H1 (cell line): ENCODE measurements around the gene ATP9B. TPM values are rescaled to one million over a fixed set of nuclear protein-coding genes. Genes with fewer than 3 reads are reported as not detected.

Experiments used
- CTCF ChIA-PET: fragments of 300-600 bp; sonication (Branson Sonifier 250); formaldehyde crosslinking; loops from one replicate; lab custom pipeline; 2021; ENCODE audit not compliant: partially characterized antibody; lab: Charles Lee
- POLR2A ChIA-PET: fragments of 300-600 bp; sonication (Branson Sonifier 250); formaldehyde crosslinking; loops from one replicate; lab custom pipeline; 2021; ENCODE audit warnings: inconsistent platforms; ENCODE audit not compliant: partially characterized antibody; lab: Charles Lee
- DNase-seq, 2 experiments: peaks; one replicate each; pipeline versions ENCODE4 v3.0.0 to v3.0.0-alpha.2; 2010 to 2022; ENCODE audit warnings: low spot score in 2 of 2, low read depth in 1 of 2, mixed read lengths in 1 of 2
- FAIRE-seq: peaks from 2 replicates; lab custom pipeline; 2011; peaks lifted over from hg19 to GRCh38; lab: Jason Lieb, UNC
- H2AFZ ChIP-seq: 2 replicates; pipeline ENCODE4 v1.8.1; 2012; ENCODE audit warnings: low read length, inconsistent platforms
- H2AK5ac ChIP-seq: 2 replicates; pipeline ENCODE4 v1.6.1; 2013; ENCODE audit warnings: low read depth, low read length
- H2BK120ac ChIP-seq: replicated peaks from 2 replicates; pipeline ENCODE3; 2013; ENCODE audit warnings: low read depth, low read length, inconsistent platforms
- H2BK12ac ChIP-seq: 2 replicates; pipeline ENCODE4 v1.6.1; 2013; ENCODE audit warnings: low read depth, low read length
- H2BK15ac ChIP-seq: 2 replicates; pipeline ENCODE4 v1.6.1; 2013; ENCODE audit warnings: low read length
- H2BK20ac ChIP-seq: 2 replicates; pipeline ENCODE4 v1.6.1; 2013; ENCODE audit warnings: low read length
- H2BK5ac ChIP-seq: 2 replicates; pipeline ENCODE4 v1.6.1; 2013; ENCODE audit warnings: low read depth, low read length
- H3K14ac ChIP-seq: 2 replicates; pipeline ENCODE4 v1.6.1; 2013; ENCODE audit warnings: inconsistent platforms; ENCODE audit not compliant: insufficient read length
- H3K18ac ChIP-seq: 2 replicates; pipeline ENCODE4 v1.6.1; 2013; ENCODE audit warnings: low read length; ENCODE audit errors: extremely low read depth
- H3K23ac ChIP-seq: 2 replicates; pipeline ENCODE4 v1.6.1; 2013; ENCODE audit warnings: inconsistent platforms; ENCODE audit not compliant: insufficient read length
- H3K23me2 ChIP-seq: 2 replicates; pipeline ENCODE4 v1.6.1; 2013; ENCODE audit warnings: low read depth, low read length
- H3K27ac ChIP-seq: 2 replicates; pipeline ENCODE4 v1.6.1; 2011; ENCODE audit warnings: low read depth, low read length, inconsistent platforms
- H3K27me3 ChIP-seq, 4 experiments: replicated peaks in 1 of 4; 1 replicate in 1 of 4; 2 replicates in 3 of 4; pipeline versions ENCODE4 v1.6.1 to v1.8.1; 2011 to 2013; ENCODE audit warnings: low read length in 3 of 4, mild to moderate bottlenecking in 3 of 4, inconsistent platforms in 2 of 4, mixed read lengths in 2 of 4, moderate library complexity in 1 of 4; ENCODE audit not compliant: control insufficient read depth in 3 of 4, insufficient read depth in 3 of 4; ENCODE audit errors: extremely low read depth in 1 of 4
- H3K36me3 ChIP-seq, 4 experiments: 2 replicates each; pipeline versions ENCODE4 v1.6.1 to v1.8.1; 2011 to 2013; ENCODE audit warnings: mild to moderate bottlenecking in 4 of 4, low read length in 3 of 4, moderate library complexity in 2 of 4, control low read depth in 1 of 4, inconsistent platforms in 1 of 4; ENCODE audit not compliant: insufficient read depth in 4 of 4, control insufficient read depth in 2 of 4
- H3K4ac ChIP-seq: replicated peaks from 2 replicates; pipeline ENCODE3; 2013; ENCODE audit warnings: low read length, low read depth, mixed read lengths, inconsistent platforms; ENCODE audit not compliant: insufficient read length
- H3K4me1 ChIP-seq, 4 experiments: replicated peaks in 1 of 4; 1 replicate in 1 of 4; 2 replicates in 3 of 4; pipeline versions ENCODE4 v1.6.1 to v1.8.1; 2011 to 2013; ENCODE audit warnings: low read length in 3 of 4, inconsistent platforms in 2 of 4, mixed read lengths in 1 of 4; ENCODE audit not compliant: insufficient read depth in 4 of 4, control insufficient read depth in 3 of 4
- H3K4me2 ChIP-seq, 2 experiments: 2 replicates each; pipeline versions ENCODE4 v1.6.1 to v1.8.1; 2011 to 2013; ENCODE audit warnings: low read depth in 2 of 2, low read length in 2 of 2, control low read depth in 1 of 2, inconsistent platforms in 1 of 2, mild to moderate bottlenecking in 1 of 2; ENCODE audit not compliant: insufficient read depth in 1 of 2
- H3K4me3 ChIP-seq, 4 experiments: fragments of 200-600, 300-600 bp in 1 of 4; sonication (generic), shearing (Covaris generic), sonication (Bioruptor Twin) in 1 of 4; 2 replicates each; pipeline versions ENCODE4 v1.5.1 to v1.8.1; 2011 to 2016; ENCODE audit warnings: low read length in 4 of 4, low read depth in 3 of 4, control low read depth in 2 of 4, inconsistent platforms in 2 of 4, mild to moderate bottlenecking in 2 of 4, mixed read lengths in 1 of 4, moderate library complexity in 1 of 4; ENCODE audit not compliant: insufficient read depth in 2 of 4; ENCODE audit errors: extremely low read depth in 1 of 4
- H3K56ac ChIP-seq: replicated peaks from 2 replicates; pipeline ENCODE3; 2013; ENCODE audit warnings: low read depth, mild to moderate bottlenecking, mixed read lengths, low read length, inconsistent platforms; ENCODE audit not compliant: insufficient read length
- H3K79me1 ChIP-seq: 2 replicates; pipeline ENCODE4 v1.6.1; 2013; ENCODE audit warnings: low read depth, low read length, control low read depth
- H3K79me2 ChIP-seq, 2 experiments: 2 replicates each; pipeline versions ENCODE4 v1.6.1 to v1.8.1; 2012 to 2013; ENCODE audit warnings: low read length in 2 of 2, mild to moderate bottlenecking in 2 of 2, inconsistent platforms in 1 of 2; ENCODE audit not compliant: insufficient read depth in 2 of 2, control insufficient read depth in 1 of 2
- H3K9ac ChIP-seq, 4 experiments: replicated peaks in 1 of 4; 1 replicate in 1 of 4; 2 replicates in 3 of 4; pipeline versions ENCODE4 v1.6.1 to v1.8.1; 2011 to 2013; ENCODE audit warnings: low read depth in 3 of 4, low read length in 3 of 4, control low read depth in 2 of 4, mild to moderate bottlenecking in 2 of 4, moderate library complexity in 2 of 4, inconsistent platforms in 1 of 4; ENCODE audit errors: extremely low read depth in 1 of 4
- H3K9me3 ChIP-seq, 2 experiments: 2 replicates each; pipeline versions ENCODE4 v1.6.1 to v1.8.1; 2012 to 2013; ENCODE audit warnings: mild to moderate bottlenecking in 2 of 2, moderate library complexity in 2 of 2, control low read depth in 1 of 2, inconsistent platforms in 1 of 2, low read depth in 1 of 2, low read length in 1 of 2, mixed read lengths in 1 of 2; ENCODE audit not compliant: insufficient read depth in 2 of 2
- H4K20me1 ChIP-seq, 2 experiments: replicated peaks in 1 of 2; 2 replicates each; pipeline versions ENCODE3 to v1.8.1; 2011 to 2013; ENCODE audit warnings: inconsistent platforms in 2 of 2, low read length in 2 of 2, mild to moderate bottlenecking in 1 of 2; ENCODE audit not compliant: insufficient read depth in 2 of 2, control insufficient read depth in 1 of 2
- H4K5ac ChIP-seq: 2 replicates; pipeline ENCODE4 v1.6.1; 2013; ENCODE audit warnings: low read length, low read depth, mixed read lengths, inconsistent platforms; ENCODE audit not compliant: insufficient read length
- H4K8ac ChIP-seq: 2 replicates; pipeline ENCODE4 v1.8.0; 2013; ENCODE audit warnings: mild to moderate bottlenecking, moderate library complexity, low read length, inconsistent platforms; ENCODE audit not compliant: insufficient read depth; ENCODE audit errors: extremely low read depth
- H4K91ac ChIP-seq: replicated peaks from 2 replicates; pipeline ENCODE3; 2013; ENCODE audit warnings: low read length, mixed read lengths, inconsistent platforms; ENCODE audit not compliant: insufficient read length
- ATF3 ChIP-seq: IDR thresholded peaks from 2 replicates; pipeline ENCODE4 v1.6.1; 2011; ENCODE audit warnings: low read depth, mild to moderate bottlenecking, low read length; ENCODE audit not compliant: insufficient read depth
- CHD1 ChIP-seq: IDR thresholded peaks from 2 replicates; pipeline ENCODE4 v1.6.1; 2012; ENCODE audit warnings: low read depth, low read length, improper control_type of control experiment
- CHD2 ChIP-seq: IDR thresholded peaks from 2 replicates; pipeline ENCODE4 v1.6.1; 2012; ENCODE audit warnings: low read length, improper control_type of control experiment
- EP300 ChIP-seq, 2 experiments: IDR thresholded peaks; 1 replicate in 1 of 2; 2 replicates in 1 of 2; pipeline ENCODE4 v1.6.1; 2011 to 2012; ENCODE audit warnings: low read depth in 2 of 2, low read length in 2 of 2, mild to moderate bottlenecking in 2 of 2, borderline replicate concordance in 1 of 2, inconsistent platforms in 1 of 2, moderate library complexity in 1 of 2
- EZH2 ChIP-seq: fragments of 200-600 bp; sonication (generic); IDR thresholded peaks from 2 replicates; pipeline ENCODE4 v1.7.1; 2012; ENCODE audit warnings: low read depth, mild to moderate bottlenecking, moderate library complexity, low read length, inconsistent platforms; ENCODE audit not compliant: severe bottlenecking
- GTF2F1 ChIP-seq: IDR thresholded peaks from 2 replicates; pipeline ENCODE4 v1.6.1; 2012; ENCODE audit warnings: low read depth, low read length, improper control_type of control experiment, borderline replicate concordance
- SIX5 ChIP-seq: IDR thresholded peaks from 2 replicates; pipeline ENCODE4 v1.6.1; 2011; ENCODE audit warnings: mild to moderate bottlenecking, low read depth, low read length
- SRF ChIP-seq: IDR thresholded peaks from 2 replicates; pipeline ENCODE4 v1.6.1; 2011; ENCODE audit warnings: mild to moderate bottlenecking, low read depth, low read length, moderate library complexity
- SUZ12 ChIP-seq: fragments of 200-600 bp; sonication (generic); IDR thresholded peaks from 2 replicates; pipeline ENCODE4 v1.6.1; 2012; ENCODE audit warnings: mild to moderate bottlenecking, inconsistent platforms, low read length, moderate library complexity, mixed read lengths
- TAF1 ChIP-seq: IDR thresholded peaks from 2 replicates; pipeline ENCODE4 v1.6.1; 2011; ENCODE audit warnings: mild to moderate bottlenecking, low read depth, low read length
- TCF12 ChIP-seq: IDR thresholded peaks from 2 replicates; pipeline ENCODE4 v1.6.1; 2011; ENCODE audit warnings: low read depth, mild to moderate bottlenecking, low read length
- USF2 ChIP-seq: IDR thresholded peaks from 2 replicates; pipeline ENCODE4 v1.6.1; 2011; ENCODE audit warnings: low read length, improper control_type of control experiment
- WGBS, 2 experiments: shearing (Covaris generic) in 1 of 2; methylation state at CpG; one replicate each; pipeline versions ENCODE4 v1.1.6 to v1.1.7; 2013 to 2015; ENCODE audit warnings: low lambda C conversion rate in 2 of 2, mixed read lengths in 2 of 2, inconsistent platforms in 1 of 2, low coverage in 1 of 2, missing lambda C conversion rate in 1 of 2; ENCODE audit not compliant: insufficient replicate concordance in 2 of 2, insufficient coverage in 1 of 2, insufficient read length in 1 of 2; ENCODE audit errors: extremely low coverage in 1 of 2, missing lambda C conversion rate in 1 of 2; 5-methylcytosine and 5-hydroxymethylcytosine counted together
- polyA plus RNA-seq, 7 experiments: library from polyadenylated mRNA; depleted of rRNA in 3 of 7; stranded (reverse) in 5 of 7; unstranded in 2 of 7; fragments of >200 nt in 5 of 7; fragments of 200-250 nt in 2 of 7; gene quantifications; 1 replicate in 5 of 7; 2 replicates in 1 of 7; 4 replicates in 1 of 7; pipeline versions ENCODE4 v1.2.1 to v1.2.3, GENCODE V29; 2011 to 2013; ENCODE audit warnings: missing spikeins in 2 of 7, mixed read lengths in 2 of 7
- total RNA-seq: library from RNA; stranded (reverse); fragmentation: NEBNext Ultra II Directional; extraction: Animal tissue kit (Norgen Biotek cat#: 25700); gene quantifications from 2 replicates; pipeline ENCODE4 v1.2.1, GENCODE V29; 2021

The ATP9B gene
- total and polyA plus RNA-seq, 2 of the 8 experiments (the other 6 are each of a cell fraction or from before 2014, with no cell fraction given) = 15.1 to 21.7 TPM

- Histone ChIP-seq H3K4me2 (no peak overlapping the region), H2BK12ac (no peak overlapping the region), H3K4ac (no peak overlapping the region), H3K9ac (no peak overlapping the region), H3K79me2 (no peaks in the 10 kb centered on the region), H2AK5ac (no peak overlapping the region), H3K79me1 (no peaks in the 10 kb centered on the region), H2BK120ac (no peak overlapping the region), H4K8ac (no peak overlapping the region), H3K27ac (no peak overlapping the region), H2BK5ac (no peak overlapping the region), H3K4me3 (no peak overlapping the region), H3K18ac (no peak overlapping the region), H2BK15ac (no peak overlapping the region), H2BK20ac (no peak overlapping the region), H3K27me3 (no peaks in the 10 kb centered on the region), H3K23me2 (no peaks in the 10 kb centered on the region), H3K9me3 (peaks cover 0 to 3% of the 10 kb centered on the region in 2 experiments; a peak in 1 of 4 replicates), H3K4me1 (no peaks in the 10 kb centered on the region), H3K14ac (no peak overlapping the region), H4K91ac (no peak overlapping the region), H3K36me3 (no peaks in the 10 kb centered on the region; a peak in 1 of 8 replicates), H3K56ac (no peak overlapping the region), H4K5ac (no peak overlapping the region), H4K20me1 (peaks cover 0 to 2% of the 10 kb centered on the region in 2 experiments), H3K23ac (no peak overlapping the region), H2AFZ (no peak overlapping the region)
- FAIRE-seq (no peak), DNase-seq (no peak)
- no peak for TF ChIP-seq EZH2
- TF ChIP-seq SIX5 = no peak
- TF ChIP-seq ATF3 = no peak
- no peak for TF ChIP-seq TAF1
- no peak for TF ChIP-seq TCF12
- no peak for TF ChIP-seq GTF2F1
- TF ChIP-seq SRF = no peak
- no peak for TF ChIP-seq CHD2
- no peak for TF ChIP-seq SUZ12
- TF ChIP-seq USF2 = no peak
- no peak for TF ChIP-seq EP300 (IDR thresholded peaks at IDR 0.05; ENCODE audit: borderline replicate concordance in 1 of 2, low read depth in 2 of 2, low read length in 2 of 2)
- no peak for TF ChIP-seq CHD1
- WGBS, 2 experiments = 94% methylated on average over 1 of the region's 1 CpG; no CpG with 5 or more reads in 1 of the 2 experiments
- CTCF ChIA-PET = no interaction called here
- POLR2A ChIA-PET = no interaction called here
These were observed 191.3 kb downstream of the ATP9B start for GRCh38 chr18:79260510-79260909.
